Cerebellar cortex (tissue), 1 donor: Measurements from ENCODE around the gene ASB13.

Experiments
- DNase-seq: peaks from one replicate; pipeline ENCODE4 v3.0.0-alpha.2; 2015; ENCODE audit warnings: low spot score

The ASB13 gene

GRCh38 chr10:5647507-5648240 is 18.7 kb downstream of the ASB13 start:
- no peak for DNase-seq

- DNase-seq = no peak
Measured at GRCh38 chr10:5645944-5646617, 20.3 kb downstream of the ASB13 start.

DNA sequence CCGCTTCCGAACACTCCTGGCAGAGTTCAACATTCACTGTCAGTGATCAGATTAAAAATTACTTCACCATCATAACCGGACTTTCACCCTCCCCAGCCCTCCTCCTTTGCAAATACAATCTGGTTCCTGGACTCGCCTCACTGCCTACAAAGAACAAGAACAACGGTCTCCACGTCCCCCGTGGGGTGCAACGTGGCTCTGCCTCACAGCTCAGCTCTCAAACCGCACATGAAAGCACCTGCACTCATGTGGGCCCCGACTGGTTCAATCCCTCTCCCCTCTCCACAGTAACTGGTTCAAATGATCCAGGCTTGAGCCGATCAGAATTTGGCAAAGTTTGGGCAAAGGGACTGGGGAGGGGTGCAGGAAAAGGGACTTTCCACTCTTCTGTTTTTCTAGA is 21.0 kb downstream of the ASB13 start:
- DNase-seq = no peak

- no peak for DNase-seq
Measured at GRCh38 chr10:5644930-5645329, 21.5 kb downstream of the ASB13 start.

DNA sequence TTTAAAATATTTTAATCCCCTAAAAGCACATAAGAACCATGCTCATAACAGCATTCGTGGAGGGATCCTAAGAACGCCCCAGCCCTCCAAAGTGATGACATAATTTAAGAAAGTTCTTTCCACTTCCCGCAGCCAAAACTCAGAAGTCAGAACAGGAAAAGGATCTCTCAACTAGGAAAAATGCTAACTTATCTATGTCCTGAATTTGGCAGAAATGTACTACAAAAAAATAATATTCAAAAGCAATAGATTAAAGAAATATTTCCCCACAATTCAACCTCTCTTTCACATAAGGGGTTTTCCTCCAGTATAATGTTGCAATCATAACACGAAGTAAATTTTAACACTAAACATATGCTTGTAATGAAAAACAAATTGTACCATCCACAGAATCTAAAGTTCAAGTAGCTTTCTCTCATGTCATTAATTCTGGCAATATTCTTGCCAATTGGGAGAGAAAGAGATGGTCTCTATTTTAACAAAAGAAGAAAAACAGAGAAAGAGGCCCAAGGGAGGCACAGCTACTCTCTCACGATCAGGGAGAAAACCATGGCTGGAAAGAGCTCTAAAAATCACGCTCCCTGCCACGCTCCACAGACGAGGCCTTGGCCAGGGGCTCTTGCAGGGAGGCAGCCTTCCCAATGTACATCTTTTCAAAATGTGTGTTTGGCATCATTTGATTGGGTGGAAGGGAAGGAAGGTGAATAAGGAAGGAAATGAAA is 22.9 kb downstream of the ASB13 start:
- DNase-seq = no peak

GRCh38 chr10:5641501-5641900 is 24.9 kb downstream of the ASB13 start:
- no peak for DNase-seq

- DNase-seq = no peak
Measured at GRCh38 chr10:5640501-5640900, 25.9 kb downstream of the ASB13 start.

- no peak for DNase-seq
Measured at GRCh38 chr10:5640036-5640435, 26.4 kb downstream of the ASB13 start.

DNA sequence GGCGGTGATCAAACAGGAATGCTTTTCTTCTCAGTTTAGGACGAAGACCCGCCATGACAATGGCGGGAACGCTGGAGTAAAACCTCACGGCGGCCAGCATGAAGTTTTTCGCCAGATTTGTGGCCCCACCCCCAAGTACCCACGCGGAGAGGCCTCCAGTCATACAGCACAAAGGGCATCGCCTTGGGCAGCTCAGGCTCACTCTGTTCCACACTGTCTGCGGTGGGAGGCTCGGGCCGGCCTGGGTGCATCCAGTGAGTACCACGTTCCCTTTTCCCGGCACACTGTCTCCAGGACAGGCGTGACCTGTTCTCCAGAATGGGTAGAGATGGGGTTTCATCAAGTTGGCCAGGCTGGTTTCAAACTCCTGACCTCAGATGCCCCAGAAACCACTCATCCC is 27.3 kb downstream of the ASB13 start:
- no peak for DNase-seq

- no peak for DNase-seq
Measured at GRCh38 chr10:5638494-5638893, 27.9 kb downstream of the ASB13 start.

- DNase-seq = no peak
Measured at GRCh38 chr10:5634918-5635317, 31.5 kb downstream of the ASB13 start.

GRCh38 chr10:5633166-5633749 is 33.1 kb downstream of the ASB13 start:
- no peak for DNase-seq

DNA sequence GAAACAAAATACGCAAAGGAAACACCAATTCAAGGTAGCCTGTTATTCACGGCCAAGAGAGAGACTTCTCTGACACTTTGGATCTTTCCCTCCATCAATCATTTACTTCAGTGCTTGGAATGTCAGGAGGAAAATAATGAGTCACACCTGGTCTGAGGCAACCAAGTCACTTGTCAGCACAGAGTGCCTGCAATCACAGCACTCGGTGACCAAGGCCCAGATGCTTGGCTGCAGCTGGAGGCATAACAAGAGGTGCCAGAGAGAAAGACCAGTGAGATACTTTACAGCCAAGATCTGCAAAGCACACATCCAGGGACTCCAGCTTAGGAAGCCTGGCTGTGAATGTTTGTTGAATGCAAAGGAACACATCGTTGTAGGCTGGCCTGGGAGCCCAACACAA is 33.9 kb downstream of the ASB13 start:
- no peak for DNase-seq

GRCh38 chr10:5631936-5632335 is 34.5 kb downstream of the ASB13 start:
- DNase-seq = no peak

- DNase-seq = no peak
Measured at GRCh38 chr10:5630112-5630436, 36.3 kb downstream of the ASB13 start.

- peak; percentile 60 for DNase-seq
Measured at GRCh38 chr10:5629303-5630111, 36.9 kb downstream of the ASB13 start.

DNA sequence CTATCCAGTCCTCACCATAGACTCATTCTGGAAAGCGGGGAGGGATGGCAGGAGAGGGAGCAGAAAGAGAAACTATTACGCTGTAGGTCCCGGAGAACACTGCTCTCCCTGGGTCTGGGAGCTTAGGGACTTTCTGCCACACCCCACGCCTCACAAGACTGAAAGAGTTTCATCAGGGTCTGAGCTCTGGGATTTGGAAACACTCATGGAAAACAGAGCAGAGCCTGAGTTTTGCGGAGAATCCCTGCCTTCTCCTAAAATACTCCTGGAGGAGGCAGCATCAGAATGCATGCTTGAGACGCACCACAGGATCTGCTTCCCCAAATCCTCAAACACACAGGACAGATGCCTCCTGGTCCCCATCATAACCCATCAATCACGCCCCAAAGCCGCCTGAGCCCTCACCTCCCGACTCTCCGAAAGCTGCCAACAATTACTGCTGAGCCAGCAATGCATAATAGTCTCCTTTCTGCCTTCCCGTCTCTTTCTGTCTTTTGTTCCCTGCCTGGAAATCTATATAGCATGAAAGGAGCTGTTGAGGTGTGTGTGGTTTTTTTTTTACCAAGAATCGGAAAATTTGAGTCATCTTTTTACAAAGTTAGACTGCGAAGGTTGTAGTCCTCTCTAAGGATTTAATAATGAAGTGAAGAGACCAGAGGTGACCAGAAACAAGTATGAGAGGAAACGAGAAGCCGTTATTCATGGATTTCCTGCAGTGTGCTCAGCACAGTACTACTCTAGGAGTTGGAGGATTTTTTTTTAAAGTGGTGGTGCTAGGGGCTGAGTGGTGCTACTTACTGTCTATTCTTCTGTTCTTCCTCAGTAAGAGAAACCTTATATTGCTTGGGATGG is 37.7 kb downstream of the ASB13 start:
- no peak for DNase-seq

DNA sequence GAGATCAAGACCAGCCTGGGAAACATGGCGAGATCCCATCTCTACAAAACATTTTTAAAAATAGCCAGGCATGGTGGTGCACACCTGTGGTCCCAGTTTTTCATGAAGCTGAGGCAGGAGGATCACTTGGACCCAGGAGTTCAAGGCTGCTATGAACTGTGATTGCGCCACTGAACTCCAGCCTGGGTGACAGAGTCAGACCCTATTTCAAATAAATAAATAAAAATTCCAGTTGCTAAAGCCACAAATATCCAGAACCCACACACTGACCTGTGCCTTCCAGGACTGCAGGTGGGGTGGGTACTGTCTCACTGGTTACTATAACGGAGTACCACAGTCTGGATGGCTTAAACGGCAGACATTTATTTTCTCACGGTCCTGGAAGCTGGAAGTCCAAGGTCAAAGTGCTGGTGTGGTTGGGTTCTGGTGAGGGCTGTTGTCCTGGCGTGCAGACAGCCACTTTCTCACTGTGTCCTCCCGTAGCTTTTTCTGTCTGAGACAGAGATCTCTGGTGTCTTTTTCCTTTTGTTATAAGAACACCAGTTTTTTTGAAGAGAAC is 38.8 kb downstream of the ASB13 start:
- no peak for DNase-seq

GRCh38 chr10:5625992-5626777 is 40.2 kb downstream of the ASB13 start:
- DNase-seq = no peak

DNA sequence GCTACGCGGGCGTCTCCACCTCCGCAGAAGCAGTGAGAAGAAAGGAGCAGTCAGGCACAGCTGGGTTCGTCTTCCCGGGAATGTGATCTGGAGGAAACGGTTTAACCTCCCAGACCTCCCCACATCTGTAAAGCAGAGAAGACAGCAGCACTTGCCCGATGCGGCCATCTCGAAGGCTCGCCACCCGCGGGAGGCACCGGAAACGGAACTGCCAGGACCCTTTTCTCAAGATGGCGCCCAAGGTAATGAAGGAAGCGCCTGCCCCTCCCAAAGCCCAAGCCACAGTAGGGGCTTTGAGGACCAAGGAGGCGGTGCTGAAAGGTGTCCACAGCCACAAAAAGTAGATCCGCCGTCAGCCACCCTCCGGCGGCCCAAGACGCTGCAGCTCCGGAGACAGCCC is 41.7 kb downstream of the ASB13 start:
- DNase-seq = no peak
